Endometrial microvascular endothelial cells (primary cell): ENCODE measurements around the gene SPEN. TPM values are rescaled to one million over a fixed set of nuclear protein-coding genes. Genes with fewer than 3 reads are reported as not detected.
"Not testable (repeated sequence)": the region's sequence is repeated elsewhere in the genome, so short reads cannot be mapped to it uniquely, and the experiment has no call there.

Source experiments
- in situ Hi-C: cut with HindIII; loops from 2 replicates; pipeline ENCODE4 v1.10.0; 2017; ENCODE audit warnings: low sequenced_read_pairs, low pct_unique_long_range_greater_than_20kb; ENCODE audit errors: inconsistent ontology term
- total RNA-seq: library from RNA; depleted of rRNA; stranded (reverse); fragments of >200 nt; gene quantifications from one replicate; pipeline ENCODE4 v1.2.3, GENCODE V29; 2015; ENCODE audit errors: inconsistent ontology term

SPEN gene
- total RNA-seq, 1 donor from 2014 or later, result 16.5 TPM

DNA sequence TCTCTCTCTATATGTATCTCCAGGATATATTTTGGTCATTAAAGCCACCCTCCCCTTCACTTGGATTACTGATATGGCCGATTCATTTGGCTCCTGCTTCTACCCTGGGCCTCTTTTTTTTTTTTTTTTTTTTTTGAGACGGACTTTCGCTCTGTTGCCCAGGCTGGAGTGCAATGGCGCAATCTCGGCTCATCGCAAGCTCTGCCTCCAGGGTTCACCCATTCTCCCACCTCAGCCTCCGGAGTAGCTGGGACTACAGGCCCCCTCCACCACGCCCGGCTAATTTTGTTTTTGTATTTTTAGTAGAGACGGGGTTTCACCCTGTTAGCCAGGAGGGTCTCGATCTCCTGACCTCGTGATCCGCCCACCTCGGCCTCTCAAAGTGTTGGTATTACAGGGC is 18.6 kb upstream of the SPEN start:
- in situ Hi-C loops, result not testable (repeated sequence)

DNA sequence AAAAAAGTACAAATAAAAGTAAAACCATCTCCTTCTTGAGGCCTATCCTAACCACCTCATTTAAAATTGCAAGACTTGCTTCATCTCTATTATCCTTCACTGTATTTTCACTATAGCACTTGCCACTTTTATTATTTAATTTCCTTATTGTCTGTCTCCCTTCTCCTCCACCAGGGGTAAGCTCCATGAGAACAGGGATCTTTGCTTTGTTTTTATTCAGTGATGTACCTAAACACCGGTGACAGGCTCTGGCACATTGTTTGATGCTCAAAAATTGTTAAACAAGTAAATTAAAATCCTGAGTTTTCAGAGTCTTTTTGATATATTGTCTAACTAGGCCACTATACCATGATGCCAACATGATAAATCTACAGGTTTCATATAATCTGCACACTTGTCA is 17.2 kb upstream of the SPEN start:
- in situ Hi-C loops, result no loop called here

DNA sequence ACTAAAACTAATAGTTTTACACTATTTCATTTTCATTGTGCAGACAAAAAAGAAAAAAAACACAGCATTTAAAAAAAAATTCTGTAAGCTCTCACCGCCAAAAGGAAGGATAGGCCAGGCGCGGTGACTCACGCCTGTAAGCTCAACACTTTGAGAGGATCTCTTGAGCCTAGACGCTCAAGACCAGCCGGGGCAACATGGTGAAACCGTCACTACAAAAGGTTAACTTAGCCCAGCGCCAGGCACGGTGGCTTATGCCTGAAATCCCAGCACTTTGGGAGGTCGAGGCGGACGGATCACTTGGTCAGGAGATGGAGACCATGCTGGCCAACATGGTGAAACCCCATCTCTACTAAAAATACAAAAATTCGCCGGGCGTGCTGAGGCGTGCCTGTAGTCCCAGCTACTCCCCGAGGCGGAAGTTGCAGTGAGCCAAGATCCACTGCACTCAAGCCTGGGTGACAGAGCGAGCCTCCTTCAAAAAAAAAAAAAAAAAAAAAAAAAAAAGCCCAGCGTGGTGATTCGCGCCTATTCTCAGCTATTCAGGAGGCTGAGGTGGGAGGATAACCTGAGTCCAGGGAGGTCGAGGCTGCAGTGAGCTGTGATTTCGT is 14.3 kb upstream of the SPEN start:
- in situ Hi-C loops, result no loop called here

DNA sequence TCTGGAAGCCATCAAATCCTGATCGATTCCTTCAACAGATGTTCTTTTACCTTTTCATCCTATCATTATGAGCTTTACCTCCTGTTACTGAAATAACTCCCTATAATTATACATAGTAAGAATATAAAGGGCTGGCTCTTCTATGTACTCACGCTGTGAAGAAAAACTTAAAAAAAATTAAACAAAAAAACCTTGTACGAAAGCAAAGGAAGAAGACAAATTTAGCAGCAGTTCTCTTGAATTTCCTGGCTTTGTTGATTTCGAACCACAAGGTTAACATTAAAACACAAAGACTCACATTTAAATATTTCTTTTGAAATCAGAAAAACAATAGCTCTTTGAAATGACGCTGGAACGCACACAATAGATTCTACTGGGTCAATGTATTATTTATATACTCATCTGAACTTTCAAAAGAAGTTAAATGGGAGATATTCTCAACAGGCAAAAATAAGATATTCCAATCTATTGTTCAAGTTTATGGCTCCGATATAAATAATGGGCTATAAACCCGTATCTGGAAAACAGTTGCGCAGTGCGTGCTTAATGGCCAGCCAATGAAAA is 13.6 kb upstream of the SPEN start:
- in situ Hi-C loops, result no loop called here

DNA sequence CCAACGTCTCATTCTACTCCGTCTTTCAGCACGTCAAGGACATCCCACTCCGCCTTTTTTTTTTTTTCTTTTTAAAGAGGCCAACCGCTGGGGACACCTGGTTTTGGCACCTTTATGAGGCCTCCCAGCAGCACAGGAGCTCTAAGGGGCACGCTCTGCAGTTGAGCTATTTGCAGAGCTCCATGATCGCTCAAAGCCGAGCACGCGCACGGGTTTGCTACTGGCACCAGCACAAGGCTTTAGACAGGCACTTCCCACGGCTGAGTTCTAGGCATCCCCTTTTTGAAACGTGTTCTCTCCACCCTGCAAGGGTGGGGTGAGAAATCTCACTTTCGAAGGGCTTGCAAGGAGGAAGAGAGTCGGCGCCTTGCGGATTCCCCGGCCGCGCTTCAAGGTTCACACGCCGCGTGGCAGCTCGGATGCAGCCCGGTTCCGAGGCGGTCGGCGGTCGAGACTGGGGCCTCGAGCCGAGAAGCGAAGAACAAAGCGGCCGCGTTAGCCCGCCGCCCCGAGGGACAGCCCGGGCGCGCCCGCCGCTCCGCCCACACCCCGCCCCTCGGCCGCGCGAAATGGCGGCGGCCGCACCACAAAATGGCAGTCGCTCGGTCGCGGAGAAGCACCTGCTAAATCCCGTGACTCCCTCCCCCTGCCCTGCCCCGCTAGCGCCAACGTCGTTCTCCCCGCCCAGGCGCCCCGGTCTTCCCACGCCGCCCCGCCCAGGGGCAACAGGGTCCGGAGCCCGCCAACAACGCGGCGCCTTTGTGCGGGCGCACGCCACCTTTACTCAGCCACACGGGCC is 12.9 kb upstream of the SPEN start:
- in situ Hi-C loops, result no loop called here

DNA sequence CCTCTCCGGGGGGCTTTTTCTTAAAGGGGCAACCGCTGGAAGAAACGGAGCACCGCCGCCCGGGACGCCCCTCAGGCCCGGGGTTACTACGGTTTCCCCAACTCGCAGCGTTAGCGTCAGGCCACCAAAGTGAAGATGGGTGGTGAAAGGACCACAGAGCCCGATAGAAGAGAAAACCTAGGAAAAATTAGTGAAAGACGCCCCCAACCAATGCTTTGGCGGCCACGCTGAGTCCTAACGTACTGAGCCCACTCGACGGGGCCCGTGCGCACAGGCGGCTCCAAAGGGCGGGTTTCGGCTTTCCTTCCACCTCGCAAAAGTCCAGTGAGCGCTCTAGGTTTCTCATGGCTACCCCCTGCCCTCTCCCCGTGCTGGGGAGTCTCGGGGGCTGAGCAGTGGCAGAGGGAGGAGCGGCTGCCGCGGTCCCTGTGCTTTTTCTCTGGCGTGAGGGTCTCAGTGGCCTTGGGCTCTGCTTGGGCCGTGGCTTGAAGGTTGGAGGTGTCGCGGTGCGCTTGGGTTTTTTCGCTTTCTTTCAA is 12.2 kb upstream of the SPEN start:
- in situ Hi-C loops, result no loop called here

DNA sequence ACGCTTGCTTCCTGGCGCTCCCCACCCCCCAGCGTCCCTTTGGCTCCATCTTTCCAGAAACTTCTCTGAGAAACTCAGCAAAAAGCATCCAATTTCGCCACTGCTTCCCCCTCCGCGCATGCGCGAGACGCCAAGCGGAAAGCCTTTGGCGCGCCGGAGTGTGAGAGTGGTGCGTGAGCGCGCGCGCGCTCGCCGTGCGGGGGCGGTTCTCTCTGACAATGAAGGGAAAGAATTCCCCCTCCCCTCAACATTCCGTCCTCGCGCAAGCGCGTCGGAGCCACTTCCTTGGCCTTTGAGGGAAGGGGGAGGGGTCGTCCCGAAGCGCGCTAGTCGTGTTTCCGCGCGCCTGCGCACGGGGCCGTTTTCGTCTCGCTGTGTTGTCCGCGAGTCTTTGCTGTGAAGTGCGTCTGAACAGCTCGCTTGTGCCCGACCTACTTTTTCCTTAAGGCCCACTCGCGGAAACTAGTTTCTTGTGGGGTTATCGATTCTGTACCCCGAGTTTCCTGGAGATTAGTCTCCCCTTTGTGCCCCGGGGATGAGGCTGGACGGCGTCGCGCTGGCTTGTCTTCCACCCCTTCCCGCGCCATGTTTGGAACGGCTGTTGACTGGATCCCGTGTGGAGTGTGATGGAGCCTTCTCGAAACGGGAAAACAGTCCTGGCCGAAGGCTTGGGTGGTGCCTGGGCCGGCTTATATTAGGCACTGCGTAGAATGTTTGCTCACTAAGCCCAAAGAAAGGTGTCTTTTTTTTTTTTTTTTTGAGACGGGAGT is 11.6 kb upstream of the SPEN start:
- in situ Hi-C loops, result no loop called here

DNA sequence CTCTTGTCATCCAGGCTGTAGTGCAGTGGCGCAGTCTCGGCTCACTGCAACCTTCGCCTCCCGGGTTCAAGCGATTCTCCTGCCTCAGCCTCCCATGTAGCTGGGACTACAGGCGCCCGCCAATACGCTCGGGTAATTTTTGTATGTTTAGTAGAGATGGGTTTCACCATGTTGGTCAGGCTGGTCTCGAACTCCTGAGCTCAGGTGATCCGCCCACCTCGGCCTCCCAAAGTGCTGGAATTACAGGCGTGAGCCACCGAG is 11.1 kb upstream of the SPEN start:
- in situ Hi-C loops, result not testable (repeated sequence)

DNA sequence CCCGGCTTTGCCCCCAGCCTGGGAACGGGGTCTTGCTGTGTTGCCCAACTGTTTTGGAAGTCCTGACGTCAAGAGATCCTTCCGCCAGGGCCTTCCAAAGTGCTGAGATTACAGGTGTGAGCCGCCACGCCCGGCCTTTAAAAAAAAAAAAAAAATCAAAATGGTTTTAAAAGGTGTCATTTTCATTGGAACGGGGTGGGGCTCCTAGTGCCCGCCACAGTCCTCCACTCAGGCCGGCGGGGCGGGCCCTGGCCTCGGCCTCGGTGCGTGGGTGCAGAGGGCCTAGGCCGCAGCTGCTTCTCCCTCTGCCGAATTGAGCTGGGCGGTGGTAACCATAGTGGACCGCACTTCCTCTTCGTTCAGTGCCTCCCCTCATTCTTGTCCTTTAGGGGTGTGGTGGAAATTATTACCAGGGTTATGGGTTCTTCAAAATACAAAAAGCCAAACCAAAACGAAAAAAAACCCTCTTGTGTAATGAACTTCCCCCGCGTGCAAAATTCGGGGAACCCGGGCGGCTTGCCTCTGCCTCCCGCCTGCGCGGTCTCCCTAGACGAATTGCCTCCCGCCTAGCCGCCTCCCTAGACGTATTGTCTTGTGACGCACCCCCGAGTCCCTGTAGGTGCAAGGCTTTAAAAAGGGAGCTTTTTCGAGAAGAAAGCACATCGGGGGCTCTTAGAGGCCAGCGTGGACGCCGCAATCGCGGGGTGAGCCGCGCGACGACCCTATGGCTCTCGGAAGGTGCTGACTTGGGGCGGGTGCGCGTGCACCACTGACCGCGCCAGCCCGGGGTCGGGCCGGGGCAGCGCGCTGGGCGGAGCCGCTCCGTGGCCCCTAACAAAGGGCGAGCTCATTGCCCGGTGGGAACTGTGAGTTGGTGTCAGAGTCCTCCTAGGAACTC is 10.5 kb upstream of the SPEN start:
- in situ Hi-C loops, result no loop called here

DNA sequence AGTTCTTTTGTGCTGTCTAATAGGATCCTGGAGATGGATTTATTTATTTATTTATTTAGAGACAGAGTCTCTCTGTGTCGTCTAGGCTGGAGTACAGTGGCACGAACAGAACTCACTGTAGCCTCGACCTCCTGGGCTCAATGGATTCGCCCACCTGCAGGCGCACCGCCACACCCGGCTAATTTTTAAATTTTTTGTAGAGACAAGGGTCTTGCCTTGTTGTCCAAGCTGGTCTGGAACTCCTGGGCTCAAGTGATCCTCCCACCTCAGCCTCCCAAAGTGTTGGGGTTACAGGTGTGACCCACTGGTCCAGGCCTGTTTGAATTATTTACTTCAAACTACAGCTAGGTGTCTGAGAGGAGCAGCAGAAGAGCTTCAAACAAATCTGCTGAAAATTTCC is 9.6 kb upstream of the SPEN start:
- in situ Hi-C loops, result no loop called here

DNA sequence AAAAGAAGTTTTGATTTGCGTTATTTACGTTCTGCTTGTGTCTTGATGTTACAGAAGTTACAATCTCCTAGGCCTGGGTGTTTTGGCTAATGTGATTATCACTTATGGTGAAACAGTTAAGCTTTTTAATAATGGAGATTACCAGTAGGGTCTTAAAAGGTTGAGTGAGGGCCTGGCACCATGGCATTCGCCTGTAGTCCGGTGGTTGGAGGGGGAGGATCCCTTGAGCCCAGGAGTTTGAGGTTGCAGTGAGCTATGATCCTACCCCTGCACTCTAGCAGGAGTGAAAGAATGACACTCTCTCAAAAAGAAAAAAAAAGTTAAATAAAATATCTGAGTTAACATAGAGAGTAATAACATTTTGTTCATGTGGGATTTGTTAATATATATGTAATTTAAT is 8.8 kb upstream of the SPEN start:
- in situ Hi-C loops, result no loop called here

DNA sequence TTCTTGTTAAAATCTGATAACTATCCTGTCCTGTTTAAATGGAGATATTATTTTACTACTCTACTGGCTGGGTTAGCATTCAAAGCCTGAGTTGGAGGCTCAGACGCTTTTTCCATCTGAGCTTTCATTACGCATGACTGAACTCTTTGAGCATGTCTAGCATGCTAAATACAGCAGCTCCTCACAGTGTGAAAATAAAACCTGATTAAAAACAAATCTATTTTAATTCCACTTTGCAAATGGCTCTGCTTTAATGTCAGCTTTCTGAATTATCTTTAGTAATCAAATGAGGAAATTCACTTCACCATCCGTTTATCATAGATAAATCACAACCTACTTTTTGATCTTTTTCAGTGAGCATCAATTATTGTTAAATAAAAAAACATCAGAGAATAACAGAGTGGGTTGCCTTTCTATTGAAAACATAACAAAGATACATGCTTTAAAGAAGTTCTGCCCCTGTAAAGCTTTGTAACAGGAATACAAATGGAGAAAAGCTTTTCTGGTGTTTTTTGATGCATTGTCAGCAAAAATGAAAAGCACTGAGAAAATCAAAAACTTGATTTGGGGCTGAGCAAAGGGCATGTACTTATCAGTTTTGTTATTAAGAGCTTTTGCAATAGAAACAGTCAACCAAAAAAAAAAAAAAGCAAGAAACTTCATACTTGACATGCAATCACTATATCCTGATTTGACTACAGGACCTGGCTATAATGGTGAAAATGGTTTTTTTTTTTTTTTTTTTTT is 3.5 kb upstream of the SPEN start:
- in situ Hi-C loops, result no loop called here

DNA sequence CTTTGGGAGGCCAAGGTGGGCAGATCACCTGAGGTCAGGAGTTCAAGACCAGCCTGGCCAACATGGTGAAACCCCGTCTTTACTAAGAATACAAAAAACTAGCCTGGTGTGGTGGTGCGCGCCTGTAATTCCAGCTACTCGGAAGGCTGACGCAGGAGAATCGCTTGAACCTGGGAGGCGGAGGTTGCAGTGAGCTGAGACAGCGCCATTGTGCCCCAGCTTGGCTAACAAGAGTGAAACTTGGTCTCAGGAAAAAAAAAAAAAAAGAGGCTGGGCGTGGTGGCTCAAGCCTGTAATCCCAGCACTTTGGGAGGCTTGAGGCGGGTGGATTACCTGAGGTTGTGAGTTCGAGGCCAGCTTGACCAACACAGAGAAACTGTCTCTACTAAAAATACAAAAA is 1.5 kb upstream of the SPEN start:
- in situ Hi-C loops, result not testable (repeated sequence)

DNA sequence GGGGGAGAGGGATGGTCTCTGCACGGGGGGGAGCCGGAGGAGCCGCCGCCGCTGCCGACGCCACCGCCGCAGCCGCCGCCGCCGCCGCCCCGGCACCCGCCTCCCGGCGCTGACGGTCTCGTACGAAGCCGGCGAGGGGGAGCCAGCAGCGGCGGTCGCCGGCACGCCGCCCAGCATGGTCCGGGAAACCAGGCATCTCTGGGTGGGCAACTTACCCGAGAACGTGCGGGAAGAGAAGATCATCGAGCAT is 311 bp downstream of the SPEN start:
- in situ Hi-C loops, result no loop called here

DNA sequence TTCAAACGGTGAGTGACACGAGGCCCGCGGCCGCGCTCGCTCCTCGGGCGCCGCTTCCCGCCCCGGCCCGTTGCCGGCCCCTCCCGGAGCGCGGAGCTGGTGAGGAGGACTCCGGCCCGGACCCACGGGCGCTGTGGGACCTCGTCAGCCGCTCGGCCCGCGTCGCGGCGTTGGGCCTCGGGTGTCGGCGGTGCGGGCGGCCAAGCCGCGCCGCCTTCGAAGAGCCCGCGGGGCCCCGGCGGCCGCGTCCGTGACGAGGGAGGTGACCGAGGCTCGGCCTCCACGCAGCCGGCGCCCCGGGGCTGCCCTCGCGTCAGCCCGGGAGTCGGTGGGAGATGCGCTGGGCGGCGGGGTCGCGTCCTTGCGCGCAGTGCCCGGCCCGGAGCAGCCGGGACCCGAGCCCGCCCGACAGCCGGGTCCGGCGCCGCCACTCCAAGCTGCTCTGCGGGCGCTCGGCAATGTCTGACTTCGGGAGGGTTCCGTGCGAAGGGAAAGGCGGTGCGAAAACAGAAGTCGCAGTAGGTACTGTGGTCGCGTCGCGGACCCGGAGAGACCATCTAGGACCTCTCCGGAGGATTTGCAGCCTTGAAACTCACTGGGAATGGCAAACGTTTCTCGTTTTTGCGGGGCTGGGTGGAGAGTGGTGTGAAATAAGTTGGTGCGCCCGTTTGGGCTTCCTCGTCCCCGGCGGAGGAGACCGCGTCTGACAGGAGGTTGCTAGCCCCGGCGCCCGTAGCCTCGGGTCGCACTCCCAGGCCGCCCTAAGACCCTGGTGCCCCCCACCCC is 829 bp downstream of the SPEN start:
- in situ Hi-C loops, result no loop called here

DNA sequence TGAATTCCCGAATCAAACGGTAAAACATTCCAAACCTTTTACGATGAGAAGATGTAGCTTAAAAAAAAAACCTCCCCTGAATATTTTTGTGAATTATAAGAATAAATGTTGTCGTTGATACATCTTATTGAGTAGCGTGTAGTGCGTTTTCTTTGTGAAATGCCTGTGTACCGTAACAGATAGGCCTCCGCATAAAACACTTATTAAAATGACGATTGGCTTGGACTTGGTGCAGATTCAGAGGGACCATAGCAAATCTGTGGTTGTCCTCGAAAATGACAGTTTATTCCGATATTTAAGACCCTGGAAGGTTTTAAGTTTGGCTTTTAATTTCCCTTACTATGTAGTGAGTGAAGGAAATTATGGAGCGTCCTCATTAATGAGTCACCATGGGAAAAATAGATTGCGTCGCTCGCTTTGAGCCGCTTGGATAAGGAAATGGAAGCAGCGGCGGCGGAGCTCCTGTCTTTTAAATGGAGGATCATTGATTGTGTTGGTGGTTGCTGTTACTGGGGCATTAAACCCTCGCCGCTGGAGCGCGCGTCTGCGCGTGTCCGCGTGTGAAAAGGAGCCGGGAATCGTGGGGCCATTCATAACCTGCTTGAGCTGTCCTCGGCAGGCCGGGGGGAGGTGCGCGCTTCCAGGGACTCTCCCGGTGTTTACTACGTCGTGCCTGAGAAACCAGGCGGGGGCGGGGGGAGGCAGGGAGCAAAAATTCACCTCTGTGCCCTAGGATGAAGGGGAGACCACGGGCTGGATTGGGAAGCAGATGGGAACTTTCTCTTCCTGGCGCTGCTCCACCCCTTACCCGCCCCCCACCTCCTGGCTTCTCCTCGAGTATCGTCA is 1.6 kb downstream of the SPEN start:
- in situ Hi-C loops, result no loop called here

DNA sequence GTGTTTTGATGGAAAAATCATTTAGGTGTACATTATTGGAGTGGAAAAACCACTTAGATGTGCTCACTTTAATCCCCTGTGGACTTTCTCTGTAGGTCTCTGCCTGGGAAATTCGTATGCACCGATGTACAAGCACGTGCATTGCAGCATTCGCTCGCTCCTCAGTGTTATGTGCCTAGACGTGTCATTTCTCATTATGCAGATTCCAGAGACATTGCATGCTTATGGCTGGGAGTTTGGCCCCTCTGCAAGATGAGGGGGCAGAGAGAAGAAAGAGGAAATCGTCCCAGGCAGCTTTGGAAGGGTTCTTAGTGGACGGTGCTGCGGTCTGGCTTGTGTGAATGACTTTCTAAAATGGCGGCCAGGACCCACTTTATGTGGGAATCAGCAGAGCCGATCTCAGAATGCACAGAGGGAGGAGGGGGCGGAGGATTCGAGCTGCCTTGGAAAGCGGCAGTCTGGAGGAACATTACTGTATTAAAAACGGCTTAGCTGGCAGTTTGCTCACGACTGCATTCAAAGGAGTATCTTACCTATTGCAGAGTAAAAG is 2.3 kb downstream of the SPEN start:
- in situ Hi-C loops, result no loop called here
